ENCODE data around the gene TEAD1. TPM values are rescaled to one million over a fixed set of nuclear protein-coding genes. Genes with fewer than 3 reads are reported as not detected.

Gene TEAD1
- total RNA-seq, 1 experiment from 2014 or later: 102 TPM

DNA sequence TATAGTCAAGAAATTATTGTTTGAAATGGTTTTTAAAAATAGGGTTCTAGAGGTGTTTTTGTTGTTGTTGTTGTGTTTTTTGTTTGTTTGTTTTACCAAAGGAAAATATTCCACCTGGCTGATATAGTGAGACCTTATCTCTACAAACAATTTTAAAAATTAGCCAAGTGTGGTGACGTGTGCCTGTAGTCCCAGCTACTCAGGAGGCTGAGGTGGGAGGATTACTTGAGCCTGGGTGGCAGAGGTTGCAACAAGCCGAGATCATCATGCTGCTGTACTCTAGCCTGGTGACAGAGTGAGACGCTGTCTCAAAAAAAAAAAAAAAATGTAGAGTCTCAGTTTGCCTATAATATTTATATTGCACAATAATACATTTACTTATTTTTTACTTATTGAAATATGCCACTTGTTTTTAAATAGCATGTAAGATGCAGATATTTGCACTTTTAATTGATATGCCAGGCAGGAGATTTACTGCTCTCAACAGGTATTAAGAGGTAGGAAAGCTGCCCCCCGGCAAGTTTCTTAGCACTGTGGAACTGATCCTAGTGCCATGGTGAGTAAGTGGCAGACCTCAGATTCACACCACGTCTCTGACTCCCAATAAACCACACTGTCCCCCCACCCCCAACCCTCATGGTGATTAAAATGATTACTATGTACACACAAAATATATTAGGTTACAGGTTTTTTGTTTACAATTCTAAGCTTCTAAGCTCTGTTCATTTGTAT is 157.4 kb downstream of the TEAD1 start:
- ChIA-PET CTCF (interaction anchor here (0.6 kb wide), 1 partner anchor 127 kb away, joined by 3 read pairs; no protein-coding TSS in a partner anchor), POLR2A (interaction anchor here (0.6 kb wide), 1 partner anchor 140 kb away, joined by 4 read pairs; no protein-coding TSS in a partner anchor)
- TF ChIP-seq SIN3A (IDR thresholded peaks at IDR 0.05; ENCODE audit: borderline replicate concordance, insufficient read depth, low read depth, low read length): no peak
- no peak for TF ChIP-seq CTCF (IDR thresholded peaks at IDR 0.05)
- no peak for TF ChIP-seq TCF7L2 (IDR thresholded peaks at IDR 0.05; ENCODE audit: low read depth, low read length)
- TF ChIP-seq, protein P1, sequence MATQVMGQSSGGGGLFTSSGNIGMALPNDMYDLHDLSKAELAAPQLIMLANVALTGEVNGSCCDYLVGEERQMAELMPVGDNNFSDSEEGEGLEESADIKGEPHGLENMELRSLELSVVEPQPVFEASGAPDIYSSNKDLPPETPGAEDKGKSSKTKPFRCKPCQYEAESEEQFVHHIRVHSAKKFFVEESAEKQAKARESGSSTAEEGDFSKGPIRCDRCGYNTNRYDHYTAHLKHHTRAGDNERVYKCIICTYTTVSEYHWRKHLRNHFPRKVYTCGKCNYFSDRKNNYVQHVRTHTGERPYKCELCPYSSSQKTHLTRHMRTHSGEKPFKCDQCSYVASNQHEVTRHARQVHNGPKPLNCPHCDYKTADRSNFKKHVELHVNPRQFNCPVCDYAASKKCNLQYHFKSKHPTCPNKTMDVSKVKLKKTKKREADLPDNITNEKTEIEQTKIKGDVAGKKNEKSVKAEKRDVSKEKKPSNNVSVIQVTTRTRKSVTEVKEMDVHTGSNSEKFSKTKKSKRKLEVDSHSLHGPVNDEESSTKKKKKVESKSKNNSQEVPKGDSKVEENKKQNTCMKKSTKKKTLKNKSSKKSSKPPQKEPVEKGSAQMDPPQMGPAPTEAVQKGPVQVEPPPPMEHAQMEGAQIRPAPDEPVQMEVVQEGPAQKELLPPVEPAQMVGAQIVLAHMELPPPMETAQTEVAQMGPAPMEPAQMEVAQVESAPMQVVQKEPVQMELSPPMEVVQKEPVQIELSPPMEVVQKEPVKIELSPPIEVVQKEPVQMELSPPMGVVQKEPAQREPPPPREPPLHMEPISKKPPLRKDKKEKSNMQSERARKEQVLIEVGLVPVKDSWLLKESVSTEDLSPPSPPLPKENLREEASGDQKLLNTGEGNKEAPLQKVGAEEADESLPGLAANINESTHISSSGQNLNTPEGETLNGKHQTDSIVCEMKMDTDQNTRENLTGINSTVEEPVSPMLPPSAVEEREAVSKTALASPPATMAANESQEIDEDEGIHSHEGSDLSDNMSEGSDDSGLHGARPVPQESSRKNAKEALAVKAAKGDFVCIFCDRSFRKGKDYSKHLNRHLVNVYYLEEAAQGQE (IDR thresholded peaks at IDR 0.05; ENCODE audit: insufficient read depth in 1 of 2, low read depth in 2 of 2, low read length in 1 of 2): no peak
- TF ChIP-seq POLR2AphosphoS5 (IDR thresholded peaks at IDR 0.05; ENCODE audit: low read depth, low read length): no peak
- intact Hi-C loops (cut with micrococcal nuclease; ENCODE audit: unreplicated experiment) (no loop called here), in situ Hi-C loops (cut with HindIII; ENCODE audit: low pct_unique_long_range_greater_than_20kb, low sequenced_read_pairs) (no loop called here)
- H3K9me3 ChIP-seq (ENCODE audit: control insufficient read depth, insufficient read depth, low read depth, low read length): no peaks in the 10 kb centered on the region
- H3K27ac ChIP-seq (ENCODE audit: low read length): peak overlapping the region; percentile 5; the same call in 1 of the 2 replicates
- H3K27me3 ChIP-seq (ENCODE audit: control insufficient read depth, insufficient read depth, low read length): no peaks in the 10 kb centered on the region
- no TSS peak for BruUV-seq (replicated peaks)
- H3K4me1 ChIP-seq (ENCODE audit: control insufficient read depth, insufficient read depth, low read length): peaks cover 49% of the 10 kb centered on the region
- H3K36me3 ChIP-seq (ENCODE audit: control insufficient read depth, insufficient read depth, low read length): no peaks in the 10 kb centered on the region
- ATAC-seq: no peak
- no peak overlapping the region for H3K4me3 ChIP-seq (ENCODE audit: low read depth in 2 of 2, low read length in 2 of 2)
- no peak for DNase-seq (ENCODE audit: low read depth, low spot score)

DNA sequence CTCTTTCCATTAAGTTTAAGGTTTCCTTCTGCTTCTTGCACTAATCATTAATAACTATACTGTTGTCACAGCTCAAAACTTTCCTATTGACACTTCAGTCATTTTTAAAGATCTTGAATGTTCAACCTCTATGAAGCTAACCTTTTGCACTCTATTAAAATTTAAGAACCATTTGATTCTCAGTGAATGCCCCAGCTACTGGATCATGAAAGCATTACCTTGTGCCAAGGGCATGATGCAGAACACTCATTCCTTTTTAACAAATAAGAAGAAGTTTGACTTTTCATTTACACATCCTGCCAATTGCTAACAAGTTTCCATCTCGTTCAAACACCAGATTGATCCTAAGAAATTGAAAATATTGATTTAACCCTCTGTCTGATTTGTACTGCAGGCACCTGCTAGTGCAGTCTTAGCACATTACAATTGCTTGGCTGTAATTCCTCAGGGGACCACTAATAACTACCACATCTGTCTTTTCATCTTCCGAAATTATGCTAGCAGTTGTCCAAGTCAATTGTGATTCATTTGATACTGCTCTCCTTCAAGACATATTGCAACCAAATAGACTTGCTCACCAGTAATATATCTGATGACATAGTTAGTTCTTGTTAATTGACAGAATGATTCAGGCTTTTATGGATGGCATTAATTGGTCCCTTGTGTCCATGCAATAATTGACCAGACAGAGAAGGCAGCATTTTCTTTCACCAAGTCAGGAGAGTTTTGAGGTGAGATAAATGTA is 158.4 kb downstream of the TEAD1 start:
- DNase-seq (ENCODE audit: low read depth, low spot score) (no peak), ATAC-seq (no peak)
- intact Hi-C loops (cut with micrococcal nuclease; ENCODE audit: unreplicated experiment) (no loop called here), in situ Hi-C loops (cut with HindIII; ENCODE audit: low pct_unique_long_range_greater_than_20kb, low sequenced_read_pairs) (no loop called here)
- Histone ChIP-seq H3K9me3 (ENCODE audit: control insufficient read depth, insufficient read depth, low read depth, low read length) (no peaks in the 10 kb centered on the region), H3K27ac (ENCODE audit: low read length) (no peak overlapping the region), H3K4me1 (ENCODE audit: control insufficient read depth, insufficient read depth, low read length) (peaks cover 39% of the 10 kb centered on the region), H3K27me3 (ENCODE audit: control insufficient read depth, insufficient read depth, low read length) (no peaks in the 10 kb centered on the region), H3K4me3 (ENCODE audit: low read depth in 2 of 2, low read length in 2 of 2) (no peak overlapping the region), H3K36me3 (ENCODE audit: control insufficient read depth, insufficient read depth, low read length) (no peaks in the 10 kb centered on the region)
- TF ChIP-seq, protein P1 (IDR thresholded peaks at IDR 0.05; ENCODE audit: insufficient read depth in 1 of 2, low read depth in 2 of 2, low read length in 1 of 2): no peak
- TF ChIP-seq TCF7L2 (IDR thresholded peaks at IDR 0.05; ENCODE audit: low read depth, low read length): no peak
- no peak for TF ChIP-seq POLR2AphosphoS5 (IDR thresholded peaks at IDR 0.05; ENCODE audit: low read depth, low read length)
- no peak for TF ChIP-seq CTCF (IDR thresholded peaks at IDR 0.05)
- TF ChIP-seq SIN3A (IDR thresholded peaks at IDR 0.05; ENCODE audit: borderline replicate concordance, insufficient read depth, low read depth, low read length): no peak
- ChIA-PET CTCF (interaction anchor here (0.6 kb wide), 1 partner anchor 128 kb away, joined by 3 read pairs; no protein-coding TSS in a partner anchor), POLR2A (no interaction called here)
- no TSS peak for BruUV-seq (replicated peaks)
